Adrenal gland (tissue), 12 donors: ENCODE data around the gene SUFU. TPM values are rescaled to one million over a fixed set of nuclear protein-coding genes. Genes with fewer than 3 reads are reported as not detected.
"Not testable (repeated sequence)": the region's sequence is repeated elsewhere in the genome, so short reads cannot be mapped to it uniquely, and the experiment has no call there.

Experiments used
- DNase-seq, 7 donors: peaks; one replicate each; pipeline ENCODE4 v3.0.0-alpha.2; 2019 to 2020
- H3K27ac ChIP-seq, 5 donors: fragments of 200-600 bp; sonication (generic) in 4 of 5; 1 replicate in 3 of 5; 2 replicates in 2 of 5; pipeline versions ENCODE4 v1.5.1 to v1.8.0; 2016 to 2020; ENCODE audit warnings: mild to moderate bottlenecking in 1 of 5
- H3K27me3 ChIP-seq: fragments of 200-600 bp; 2 replicates; pipeline ENCODE4 v1.8.0; 2021
- H3K36me3 ChIP-seq, 2 donors: fragments of 200-600 bp; replicated peaks in 1 of 2; 1 replicate in 1 of 2; 2 replicates in 1 of 2; pipeline versions ENCODE4 v1.5.1 to v1.8.0; 2018 to 2022
- H3K4me1 ChIP-seq, 2 donors: fragments of 200-600 bp; replicated peaks in 1 of 2; 1 replicate in 1 of 2; 2 replicates in 1 of 2; pipeline versions ENCODE4 v1.5.1 to v1.8.0; 2018 to 2021
- H3K4me3 ChIP-seq, 4 donors: fragments of 200-600 bp; sonication (generic) in 3 of 4; one replicate each; pipeline ENCODE4 v1.5.1; 2016 to 2018
- H3K9me3 ChIP-seq, 3 donors: fragments of 200-600 bp; sonication (generic) in 1 of 3; replicated peaks in 1 of 3; 1 replicate in 2 of 3; 2 replicates in 1 of 3; pipeline versions ENCODE4 v1.5.1 to v1.8.0; 2016 to 2021
- CTCF ChIP-seq, 6 experiments: fragments of 450-650 bp in 4 of 6; fragments of 200-600 bp in 2 of 6; sonication (generic) in 1 of 6; IDR thresholded peaks; 1 replicate in 5 of 6; 2 replicates in 1 of 6; pipeline versions ENCODE4 v1.5.1 to v1.8.0; 2016 to 2021; ENCODE audit warnings: antibody characterized with exemption in 6 of 6, mild to moderate bottlenecking in 2 of 6, moderate library complexity in 1 of 6
- POLR2A ChIP-seq, 2 donors: fragments of 450-650 bp; IDR thresholded peaks; one replicate each; pipeline ENCODE4 v1.6.1; 2017; ENCODE audit warnings: antibody characterized with exemption in 2 of 2, mild to moderate bottlenecking in 2 of 2, moderate library complexity in 1 of 2
- WGBS, 4 donors: extraction: QIAGEN DNeasy Blood & Tissue Kit in 2 of 4; methylation state at CpG; one replicate each; pipeline versions ENCODE4 v1.1.5 to v1.1.7; 2013 to 2017; 5-methylcytosine and 5-hydroxymethylcytosine counted together
- intact Hi-C, 2 donors: fragments of 100-400 bp; cut with DNase I; formaldehyde crosslinking; loops; one replicate each; pipeline versions ENCODE4 v1.14.1 to v1.15.0; 2022 to 2023
- polyA plus RNA-seq, 3 donors: library from polyadenylated mRNA; stranded (reverse); fragments of 200-250 nt in 2 of 3; fragments of 350-450 nt in 1 of 3; fragmentation: Illumina TruSeq in 1 of 3; extraction: RNeasy Lipid Tissue Mini Kit (QIAGEN cat#74804) in 1 of 3; gene quantifications; one replicate each; pipeline ENCODE4 v1.2.3, GENCODE V29; 2013 to 2014
- total RNA-seq, 9 donors: library from RNA; depleted of rRNA in 4 of 9; stranded (reverse); fragments of >200 nt in 4 of 9; fragments of 120-200 nt in 1 of 9; fragmentation: NEBNext Ultra II Directional in 1 of 9; extraction: Animal tissue kit (Norgen Biotek cat#: 25700) in 1 of 9; gene quantifications; one replicate each; pipeline versions ENCODE4 v1.1.0 to v1.2.4, GENCODE V29; 2013 to 2023
- donor health status: healthy with polysubstance abuse.
- donor health status: Bipolar disorder and iron deficiency.
- donor health status: DM: yes; HTN: yes; CAD: no.
- donor health status: DM: no; HTN: no; CAD: no.
- donor health status: DM: no; HTN: no; CAD: no.
- donor health status: DM: yes; HTN: yes; CAD: no.

Gene SUFU
- total and polyA plus RNA-seq, 12 donors: 4.3 to 20.2 (median 11.1) TPM

DNA sequence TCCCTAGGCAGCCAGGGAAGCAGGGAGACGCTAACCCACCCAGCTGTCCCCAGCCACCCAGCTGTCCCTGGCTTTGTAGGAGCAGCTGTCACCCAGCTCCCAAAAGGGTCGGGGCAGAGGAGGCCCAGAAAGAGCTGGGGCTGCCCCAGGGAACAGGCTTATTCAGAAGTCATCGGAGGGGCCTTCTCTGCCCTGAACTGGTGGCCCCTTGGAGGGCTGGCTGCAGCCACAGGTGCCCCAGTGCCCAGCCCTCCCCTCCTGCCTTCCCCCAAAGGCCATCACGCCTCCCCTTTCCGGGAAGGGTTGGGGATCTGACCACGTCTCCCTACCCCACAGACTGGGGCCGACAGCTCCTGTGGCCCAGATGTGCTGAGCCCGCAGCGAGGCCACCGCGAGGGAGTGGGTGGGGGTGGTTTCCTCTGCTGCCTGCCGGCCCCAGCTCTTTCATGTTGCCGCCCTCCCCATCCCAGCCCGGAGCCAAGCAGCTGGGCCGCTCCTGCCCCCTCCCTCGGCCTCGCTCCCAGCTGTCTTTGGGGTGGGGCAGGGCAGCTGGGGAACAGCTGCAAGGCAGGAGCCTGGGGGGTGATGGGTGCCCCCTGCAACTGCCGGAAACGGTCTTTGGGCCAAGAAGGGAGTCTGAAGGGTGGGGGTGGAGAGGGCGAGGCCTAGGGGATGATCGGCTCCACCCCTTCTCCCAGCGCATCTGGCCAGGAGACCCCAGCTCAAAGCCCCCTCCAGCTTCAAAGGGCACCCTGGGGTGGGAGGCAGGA, 157.3 kb downstream of the SUFU start:
- intact Hi-C loops: no loop called here
- 0 to 7% (median 4%) methylated on average over 2 to 22 of the region's 22 CpGs for WGBS, 4 donors
- peak in 5 of 7 donors; percentile 67 to 80 (median 68) for DNase-seq
- peaks cover 0 to 28% of the 10 kb centered on the region in 2 donors for H3K36me3 ChIP-seq
- H3K27ac ChIP-seq: peak overlapping the region in 2 of 5 donors; percentile 12 to 27
- H3K4me1 ChIP-seq: peaks cover 11 to 33% of the 10 kb centered on the region in 2 donors
- H3K27me3 ChIP-seq: no peaks in the 10 kb centered on the region
- no peaks in the 10 kb centered on the region for H3K9me3 ChIP-seq
- H3K4me3 ChIP-seq: no peak overlapping the region
- TF ChIP-seq CTCF (IDR thresholded peaks at IDR 0.05) (no peak), POLR2A (IDR thresholded peaks at IDR 0.05) (no peak)

- WGBS, 4 donors: 50 to 64% (median 59%) methylated on average over 4 to 6 of the region's 6 CpGs
These were observed 157.9 kb downstream of the SUFU start for GRCh38 chr10:102661658-102662028.

GRCh38 chr10:102665904-102666509, 162.2 kb downstream of the SUFU start:
- TF ChIP-seq CTCF (IDR thresholded peaks at IDR 0.05): no peak
- no peak for TF ChIP-seq POLR2A (IDR thresholded peaks at IDR 0.05)
- Histone ChIP-seq H3K27me3 (no peaks in the 10 kb centered on the region), H3K4me3 (no peak overlapping the region), H3K36me3 (no peaks in the 10 kb centered on the region), H3K9me3 (no peaks in the 10 kb centered on the region), H3K4me1 (peaks cover 5% of the 10 kb centered on the region in 2 donors), H3K27ac (no peak overlapping the region)
- intact Hi-C loops: no loop called here
- 67 to 83% (median 78%) methylated on average over 4 to 9 of the region's 9 CpGs for WGBS, 4 donors
- peak in 2 of 7 donors; percentile 17 to 23 for DNase-seq

More at GRCh38 chr10:102661658-102662028, 157.9 kb downstream of the SUFU start:
- no peaks in the 10 kb centered on the region for H3K9me3 ChIP-seq
- H3K27ac ChIP-seq: peak overlapping the region in 1 of 5 donors; percentile 27
- peaks cover 0 to 22% of the 10 kb centered on the region in 2 donors for H3K36me3 ChIP-seq
- H3K4me3 ChIP-seq: no peak overlapping the region
- no peaks in the 10 kb centered on the region for H3K27me3 ChIP-seq
- intact Hi-C loops: no loop called here
- no peak for TF ChIP-seq CTCF (IDR thresholded peaks at IDR 0.05)
- no peak for TF ChIP-seq POLR2A (IDR thresholded peaks at IDR 0.05)
- DNase-seq: no peak
- H3K4me1 ChIP-seq: peaks cover 11 to 32% of the 10 kb centered on the region in 2 donors

DNA sequence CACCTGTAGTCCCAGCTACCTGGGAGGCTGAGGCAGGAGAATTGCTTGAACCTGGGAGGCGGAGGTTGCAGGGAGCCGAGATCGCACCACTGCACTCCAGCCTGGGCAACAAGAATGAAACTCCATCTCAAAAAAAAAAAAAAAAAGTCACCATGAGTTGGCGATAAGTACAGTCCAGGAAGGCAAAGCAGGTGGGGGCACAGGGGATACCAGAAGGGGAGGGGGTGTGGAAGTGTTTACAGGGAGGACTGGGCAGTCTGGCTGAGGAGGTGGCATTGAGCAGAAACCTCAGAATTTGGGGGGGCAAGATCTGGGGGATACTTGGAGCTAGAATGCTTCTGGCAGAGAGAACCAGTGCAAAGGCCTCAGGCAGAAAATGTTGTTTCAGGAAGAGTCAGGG, 163.6 kb downstream of the SUFU start:
- H3K27me3 ChIP-seq, H3K4me3 ChIP-seq, H3K36me3 ChIP-seq, DNase-seq, intact Hi-C loops, H3K27ac ChIP-seq, H3K4me1 ChIP-seq, H3K9me3 ChIP-seq: not testable (repeated sequence)
- WGBS, 4 donors: 91 to 96% (median 94%) methylated on average over 4 of the region's 4 CpGs
